Stimulated activated naive CD8-positive, alpha-beta T cell treated with anti-CD3 and anti-CD28 coated beads, Interleukin-15, Interleukin-2, amounts not matched to agents 100 U/mL and 50 U/mL, for 24 hours (primary cell): ENCODE measurements around the gene TSHZ2.

Source experiments
- ATAC-seq: fragments of 150-1000 bp; cut with Tn5 transposase; one replicate; pipeline ENCODE4 v1.10.0; 2021
- DNase-seq: peaks from one replicate; pipeline ENCODE4 v3.0.0; 2021

The TSHZ2 gene

GRCh38 chr20:53168491-53168890 is 196.3 kb downstream of the TSHZ2 start:
- DNase-seq (no peak), ATAC-seq (no peak)

- ATAC-seq (no peak), DNase-seq (no peak)
Measured at GRCh38 chr20:53170196-53170595, 198.0 kb downstream of the TSHZ2 start.

GRCh38 chr20:53171065-53171464 is 198.9 kb downstream of the TSHZ2 start:
- DNase-seq (no peak), ATAC-seq (no peak)

- DNase-seq (no peak), ATAC-seq (no peak)
Measured at GRCh38 chr20:53174454-53174853, 202.3 kb downstream of the TSHZ2 start.

- no peak for ATAC-seq
Measured at GRCh38 chr20:53175135-53175780, 203.1 kb downstream of the TSHZ2 start.

GRCh38 chr20:53176134-53176533 is 204.0 kb downstream of the TSHZ2 start:
- no peak for ATAC-seq
- DNase-seq = no peak

More at GRCh38 chr20:53175135-53175780, 203.1 kb downstream of the TSHZ2 start:
- DNase-seq = no peak

GRCh38 chr20:53177687-53178086 is 205.5 kb downstream of the TSHZ2 start:
- ATAC-seq (no peak), DNase-seq (no peak)

GRCh38 chr20:53179749-53180148 is 207.6 kb downstream of the TSHZ2 start:
- ATAC-seq (no peak), DNase-seq (no peak)

GRCh38 chr20:53180928-53181362 is 208.8 kb downstream of the TSHZ2 start:
- ATAC-seq (no peak), DNase-seq (no peak)

GRCh38 chr20:53181866-53182376 is 209.8 kb downstream of the TSHZ2 start:
- no peak for ATAC-seq

GRCh38 chr20:53183181-53183580 is 211.0 kb downstream of the TSHZ2 start:
- no peak for DNase-seq
- no peak for ATAC-seq

More at GRCh38 chr20:53181866-53182376, 209.8 kb downstream of the TSHZ2 start:
- DNase-seq = no peak

- DNase-seq (no peak), ATAC-seq (no peak)
Measured at GRCh38 chr20:53186635-53187034, 214.5 kb downstream of the TSHZ2 start.

- no peak for ATAC-seq
- no peak for DNase-seq
Measured at GRCh38 chr20:53187392-53188068, 215.4 kb downstream of the TSHZ2 start.

GRCh38 chr20:53190225-53190624 is 218.1 kb downstream of the TSHZ2 start:
- DNase-seq (no peak), ATAC-seq (no peak)

GRCh38 chr20:53191957-53192356 is 219.8 kb downstream of the TSHZ2 start:
- no peak for ATAC-seq

GRCh38 chr20:53194306-53195290 is 222.4 kb downstream of the TSHZ2 start:
- DNase-seq = no peak
- no peak for ATAC-seq

More at GRCh38 chr20:53191957-53192356, 219.8 kb downstream of the TSHZ2 start:
- no peak for DNase-seq

- no peak for DNase-seq
- ATAC-seq = no peak
Measured at GRCh38 chr20:53195876-53196610, 223.9 kb downstream of the TSHZ2 start.

GRCh38 chr20:53201588-53201987 is 229.4 kb downstream of the TSHZ2 start:
- DNase-seq (no peak), ATAC-seq (no peak)

- DNase-seq = no peak
- peak; percentile 52 for ATAC-seq
Measured at GRCh38 chr20:53202777-53203176, 230.6 kb downstream of the TSHZ2 start.

- ATAC-seq (no peak), DNase-seq (no peak)
Measured at GRCh38 chr20:53205046-53205445, 232.9 kb downstream of the TSHZ2 start.

GRCh38 chr20:53208110-53208832 is 236.1 kb downstream of the TSHZ2 start:
- ATAC-seq (peak; percentile 61), DNase-seq (peak; percentile 38)
